HepG2 (cell line): ENCODE data around the gene RPL31. TPM values are rescaled to one million over a fixed set of nuclear protein-coding genes. Genes with fewer than 3 reads are reported as not detected.

Experiments
- ATAC-seq: fragments of 200-7000 bp; cut with Tn5 transposase; 3 replicates; pipeline ENCODE4 v1.9.1; 2020; ENCODE audit warnings: mild to moderate bottlenecking, moderate library complexity
- BruUV-seq: library from RNA; stranded (reverse); fragments of 400-500 nt; replicated peaks from 2 replicates; lab custom pipeline; 2021; lab: Mats Ljungman, UMichigan
- CTCF ChIA-PET: fragments of 300-600 bp; formaldehyde crosslinking; extraction: SDS; loops from one replicate; lab custom pipeline; 2021; ENCODE audit warnings: low total read pairs, inconsistent platforms, low intra/inter-chr PET ratio; lab: Yijun Ruan, JAX
- POLR2A ChIA-PET: fragments of 350-600 bp; sonication (Branson Sonifier 250); formaldehyde crosslinking; loops from one replicate; lab custom pipeline; 2020; ENCODE audit warnings: antibody characterized with exemption, inconsistent platforms; lab: Yijun Ruan, JAX
- DNase-seq: peaks from one replicate; pipeline ENCODE4 v3.0.0-alpha.2; 2015; ENCODE audit warnings: low spot score
- FAIRE-seq: peaks from 3 replicates; lab custom pipeline; 2011; peaks lifted over from hg19 to GRCh38; lab: Jason Lieb, UNC
- H2AFZ ChIP-seq: one replicate; pipeline ENCODE4 v1.6.1; 2011; ENCODE audit warnings: low read length, inconsistent platforms
- H3K27ac ChIP-seq: fragments of 300-600 bp; 3 replicates; pipeline ENCODE4 v1.8.0; 2011; ENCODE audit warnings: mixed run types, mild to moderate bottlenecking, mixed read lengths, low read length, inconsistent platforms; ENCODE audit not compliant: insufficient read depth; ENCODE audit errors: extremely low read length
- H3K27me3 ChIP-seq, 2 experiments: fragments of 200-600 bp in 1 of 2; 2 replicates in 1 of 2; 3 replicates in 1 of 2; pipeline versions ENCODE4 v1.6.0 to v1.8.0; 2011; ENCODE audit warnings: low read length in 2 of 2, mild to moderate bottlenecking in 2 of 2, moderate library complexity in 2 of 2, inconsistent platforms in 1 of 2; ENCODE audit not compliant: insufficient read depth in 2 of 2, control insufficient read depth in 1 of 2
- H3K36me3 ChIP-seq, 2 experiments: fragments of 200-600 bp in 1 of 2; replicated peaks in 1 of 2; 2 replicates in 1 of 2; 3 replicates in 1 of 2; pipeline versions ENCODE4 v1.5.1 to v1.8.0; 2011; ENCODE audit warnings: low read length in 2 of 2, inconsistent platforms in 1 of 2; ENCODE audit not compliant: insufficient read depth in 2 of 2, control insufficient read depth in 1 of 2
- H3K4me1 ChIP-seq: 2 replicates; pipeline ENCODE4 v1.5.1; 2012; ENCODE audit warnings: low read length, inconsistent platforms; ENCODE audit not compliant: insufficient read depth
- H3K4me2 ChIP-seq: 2 replicates; pipeline ENCODE4 v1.6.0; 2011; ENCODE audit warnings: low read depth, low read length, inconsistent platforms
- H3K4me3 ChIP-seq, 3 experiments: fragments of 200-600 bp in 1 of 3; sonication (generic), shearing (Covaris generic) in 1 of 3; replicated peaks in 1 of 3; 2 replicates each; pipeline ENCODE4 v1.5.1; 2011 to 2016; ENCODE audit warnings: low read length in 3 of 3, inconsistent platforms in 2 of 3, low read depth in 2 of 3, mild to moderate bottlenecking in 2 of 3, control low read depth in 1 of 3, mixed read lengths in 1 of 3; ENCODE audit not compliant: insufficient read depth in 1 of 3
- H3K79me2 ChIP-seq: one replicate; pipeline ENCODE4 v1.6.1; 2011; ENCODE audit warnings: low read length, inconsistent platforms; ENCODE audit not compliant: insufficient read depth
- H3K9ac ChIP-seq: 2 replicates; pipeline ENCODE4 v1.6.0; 2011; ENCODE audit warnings: mild to moderate bottlenecking, low read depth, low read length, inconsistent platforms; ENCODE audit not compliant: insufficient read depth
- H3K9me3 ChIP-seq: 2 replicates; pipeline ENCODE4 v1.5.1; 2012; ENCODE audit warnings: mild to moderate bottlenecking, low read length
- H4K20me1 ChIP-seq: 2 replicates; pipeline ENCODE4 v1.6.0; 2011; ENCODE audit warnings: inconsistent platforms, mild to moderate bottlenecking, low read length, moderate library complexity; ENCODE audit not compliant: insufficient read depth
- NR2F6 ChIP-seq, 2 experiments: IDR thresholded peaks; 2 replicates each; pipeline ENCODE4 v1.6.1; 2016; ENCODE audit warnings: antibody characterized with exemption in 1 of 2, mild to moderate bottlenecking in 1 of 2
- ZFP90 ChIP-seq: sonication (generic); formaldehyde crosslinking; IDR thresholded peaks from 2 replicates; pipeline ENCODE4 v1.8.0; 2022; ENCODE audit warnings: missing genetic modification reagents, mild to moderate bottlenecking, inconsistent platforms, borderline replicate concordance
- WGBS: methylation state at CpG from one replicate; pipeline ENCODE4 v1.1.6; 2017; ENCODE audit warnings: low lambda C conversion rate; 5-methylcytosine and 5-hydroxymethylcytosine counted together
- in situ Hi-C: cut with HindIII; loops from 2 replicates; pipeline ENCODE4 v1.10.0; 2017; ENCODE audit warnings: low pct_unique_long_range_greater_than_20kb; ENCODE audit not compliant: extremely low pct_ligation_motif_present
- intact Hi-C: fragments of 100-400 bp; cut with micrococcal nuclease; formaldehyde crosslinking; loops from one replicate; pipeline ENCODE4 v1.10.0; 2022; ENCODE audit not compliant: unreplicated experiment
- polyA plus RNA-seq, 8 experiments: library from polyadenylated mRNA; depleted of rRNA in 3 of 8; stranded (reverse) in 7 of 8; unstranded in 1 of 8; fragments of >200 nt; fragmentation: Illumina TruSeq in 4 of 8; extraction: Trizol in 4 of 8; gene quantifications; 2 replicates each; pipeline versions ENCODE4 v1.2.1 to v1.2.3, GENCODE V29; 2011 to 2016; ENCODE audit warnings: low read depth in 4 of 8, missing spikeins in 1 of 8, mixed read lengths in 1 of 8; ENCODE audit not compliant: insufficient read depth in 1 of 8
- total RNA-seq, 5 experiments: library from RNA; depleted of rRNA; stranded (reverse); fragments of >200 nt; fragmentation: Illumina TruSeq; extraction: Trizol; gene quantifications; 2 replicates each; pipeline ENCODE4 v1.2.3, GENCODE V29; 2016; ENCODE audit warnings: low read depth in 1 of 5
- TF ChIP-seq, protein P1 (sequence below): sonication (generic); formaldehyde crosslinking; IDR thresholded peaks from 2 replicates; pipeline ENCODE4 v1.9.0; 2021; ENCODE audit warnings: mild to moderate bottlenecking, missing genetic modification reagents
- TF ChIP-seq, protein P2 (sequence below): sonication (generic); formaldehyde crosslinking; IDR thresholded peaks from 2 replicates; pipeline ENCODE4 v1.5.0; 2020; ENCODE audit warnings: missing genetic modification reagents, mild to moderate bottlenecking, borderline replicate concordance
- TF ChIP-seq, protein P3 (sequence below): sonication (generic); formaldehyde crosslinking; IDR thresholded peaks from 2 replicates; pipeline ENCODE4 v1.5.0; 2020; ENCODE audit warnings: mild to moderate bottlenecking, missing genetic modification reagents, moderate library complexity
- TF ChIP-seq, protein P4 (sequence below): sonication (generic); formaldehyde crosslinking; IDR thresholded peaks from 2 replicates; pipeline ENCODE4 v1.4.0; 2020; ENCODE audit warnings: mild to moderate bottlenecking, missing genetic modification reagents, borderline replicate concordance

Gene RPL31
- total and polyA plus RNA-seq, 2 of the 13 experiments (the other 11 are each of a cell fraction or from before 2014, with no cell fraction given): 3,331 to 3,582 TPM

DNA sequence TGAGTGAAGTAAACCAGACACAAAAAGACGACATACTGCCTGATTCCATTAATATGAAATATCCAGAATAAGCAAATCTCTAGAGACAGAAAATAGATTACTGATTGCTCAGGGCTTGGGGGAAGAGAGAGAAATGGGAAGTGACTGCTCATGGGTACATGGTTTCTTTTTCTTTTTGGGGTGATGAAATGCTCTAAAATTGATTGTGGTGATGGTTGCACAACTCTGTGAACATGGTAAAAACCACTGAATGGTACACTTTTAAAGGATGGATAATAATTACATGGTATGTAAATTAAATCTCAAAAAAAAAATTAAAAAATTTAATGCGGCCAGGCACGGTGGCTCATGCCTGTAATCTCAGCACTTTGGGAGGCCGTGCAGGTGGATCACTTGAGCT lies 39.3 kb downstream of the RPL31 start:
- Histone ChIP-seq H2AFZ (no peak overlapping the region), H3K27me3 (no peaks in the 10 kb centered on the region), H3K4me1 (peaks cover 16% of the 10 kb centered on the region), H3K4me3 (no peak overlapping the region), H3K9ac (no peak overlapping the region), H3K79me2 (peaks cover 3% of the 10 kb centered on the region), H4K20me1 (no peaks in the 10 kb centered on the region), H3K9me3 (no peaks in the 10 kb centered on the region), H3K36me3 (peaks cover 25 to 72% of the 10 kb centered on the region in 2 experiments), H3K27ac (no peak overlapping the region), H3K4me2 (no peak overlapping the region)
- FAIRE-seq: no peak
- POLR2A ChIA-PET: no interaction called here
- BruUV-seq: no TSS peak
- no peak for ATAC-seq
- WGBS: over 99% methylated on average over 4 of the region's 4 CpGs
- no peak for DNase-seq
- CTCF ChIA-PET: no interaction called here
- intact Hi-C loops (no loop called here), in situ Hi-C loops (no loop called here)
- TF ChIP-seq ZFP90 (CRISPR knock-in tag) (no peak), NR2F6 (IDR thresholded peaks at IDR 0.05) (no peak), NR2F6 (CRISPR knock-in tag; IDR thresholded peaks at IDR 0.05) (no peak)
- TF ChIP-seq, protein P1, sequence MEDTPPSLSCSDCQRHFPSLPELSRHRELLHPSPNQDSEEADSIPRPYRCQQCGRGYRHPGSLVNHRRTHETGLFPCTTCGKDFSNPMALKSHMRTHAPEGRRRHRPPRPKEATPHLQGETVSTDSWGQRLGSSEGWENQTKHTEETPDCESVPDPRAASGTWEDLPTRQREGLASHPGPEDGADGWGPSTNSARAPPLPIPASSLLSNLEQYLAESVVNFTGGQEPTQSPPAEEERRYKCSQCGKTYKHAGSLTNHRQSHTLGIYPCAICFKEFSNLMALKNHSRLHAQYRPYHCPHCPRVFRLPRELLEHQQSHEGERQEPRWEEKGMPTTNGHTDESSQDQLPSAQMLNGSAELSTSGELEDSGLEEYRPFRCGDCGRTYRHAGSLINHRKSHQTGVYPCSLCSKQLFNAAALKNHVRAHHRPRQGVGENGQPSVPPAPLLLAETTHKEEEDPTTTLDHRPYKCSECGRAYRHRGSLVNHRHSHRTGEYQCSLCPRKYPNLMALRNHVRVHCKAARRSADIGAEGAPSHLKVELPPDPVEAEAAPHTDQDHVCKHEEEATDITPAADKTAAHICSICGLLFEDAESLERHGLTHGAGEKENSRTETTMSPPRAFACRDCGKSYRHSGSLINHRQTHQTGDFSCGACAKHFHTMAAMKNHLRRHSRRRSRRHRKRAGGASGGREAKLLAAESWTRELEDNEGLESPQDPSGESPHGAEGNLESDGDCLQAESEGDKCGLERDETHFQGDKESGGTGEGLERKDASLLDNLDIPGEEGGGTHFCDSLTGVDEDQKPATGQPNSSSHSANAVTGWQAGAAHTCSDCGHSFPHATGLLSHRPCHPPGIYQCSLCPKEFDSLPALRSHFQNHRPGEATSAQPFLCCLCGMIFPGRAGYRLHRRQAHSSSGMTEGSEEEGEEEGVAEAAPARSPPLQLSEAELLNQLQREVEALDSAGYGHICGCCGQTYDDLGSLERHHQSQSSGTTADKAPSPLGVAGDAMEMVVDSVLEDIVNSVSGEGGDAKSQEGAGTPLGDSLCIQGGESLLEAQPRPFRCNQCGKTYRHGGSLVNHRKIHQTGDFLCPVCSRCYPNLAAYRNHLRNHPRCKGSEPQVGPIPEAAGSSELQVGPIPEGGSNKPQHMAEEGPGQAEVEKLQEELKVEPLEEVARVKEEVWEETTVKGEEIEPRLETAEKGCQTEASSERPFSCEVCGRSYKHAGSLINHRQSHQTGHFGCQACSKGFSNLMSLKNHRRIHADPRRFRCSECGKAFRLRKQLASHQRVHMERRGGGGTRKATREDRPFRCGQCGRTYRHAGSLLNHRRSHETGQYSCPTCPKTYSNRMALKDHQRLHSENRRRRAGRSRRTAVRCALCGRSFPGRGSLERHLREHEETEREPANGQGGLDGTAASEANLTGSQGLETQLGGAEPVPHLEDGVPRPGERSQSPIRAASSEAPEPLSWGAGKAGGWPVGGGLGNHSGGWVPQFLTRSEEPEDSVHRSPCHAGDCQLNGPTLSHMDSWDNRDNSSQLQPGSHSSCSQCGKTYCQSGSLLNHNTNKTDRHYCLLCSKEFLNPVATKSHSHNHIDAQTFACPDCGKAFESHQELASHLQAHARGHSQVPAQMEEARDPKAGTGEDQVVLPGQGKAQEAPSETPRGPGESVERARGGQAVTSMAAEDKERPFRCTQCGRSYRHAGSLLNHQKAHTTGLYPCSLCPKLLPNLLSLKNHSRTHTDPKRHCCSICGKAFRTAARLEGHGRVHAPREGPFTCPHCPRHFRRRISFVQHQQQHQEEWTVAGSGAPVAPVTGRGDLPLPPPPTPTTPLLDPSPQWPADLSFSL (CRISPR knock-in tag): no peak
- TF ChIP-seq, protein P2, sequence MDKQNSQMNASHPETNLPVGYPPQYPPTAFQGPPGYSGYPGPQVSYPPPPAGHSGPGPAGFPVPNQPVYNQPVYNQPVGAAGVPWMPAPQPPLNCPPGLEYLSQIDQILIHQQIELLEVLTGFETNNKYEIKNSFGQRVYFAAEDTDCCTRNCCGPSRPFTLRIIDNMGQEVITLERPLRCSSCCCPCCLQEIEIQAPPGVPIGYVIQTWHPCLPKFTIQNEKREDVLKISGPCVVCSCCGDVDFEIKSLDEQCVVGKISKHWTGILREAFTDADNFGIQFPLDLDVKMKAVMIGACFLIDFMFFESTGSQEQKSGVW (CRISPR knock-in tag): no peak
- TF ChIP-seq, protein P3, sequence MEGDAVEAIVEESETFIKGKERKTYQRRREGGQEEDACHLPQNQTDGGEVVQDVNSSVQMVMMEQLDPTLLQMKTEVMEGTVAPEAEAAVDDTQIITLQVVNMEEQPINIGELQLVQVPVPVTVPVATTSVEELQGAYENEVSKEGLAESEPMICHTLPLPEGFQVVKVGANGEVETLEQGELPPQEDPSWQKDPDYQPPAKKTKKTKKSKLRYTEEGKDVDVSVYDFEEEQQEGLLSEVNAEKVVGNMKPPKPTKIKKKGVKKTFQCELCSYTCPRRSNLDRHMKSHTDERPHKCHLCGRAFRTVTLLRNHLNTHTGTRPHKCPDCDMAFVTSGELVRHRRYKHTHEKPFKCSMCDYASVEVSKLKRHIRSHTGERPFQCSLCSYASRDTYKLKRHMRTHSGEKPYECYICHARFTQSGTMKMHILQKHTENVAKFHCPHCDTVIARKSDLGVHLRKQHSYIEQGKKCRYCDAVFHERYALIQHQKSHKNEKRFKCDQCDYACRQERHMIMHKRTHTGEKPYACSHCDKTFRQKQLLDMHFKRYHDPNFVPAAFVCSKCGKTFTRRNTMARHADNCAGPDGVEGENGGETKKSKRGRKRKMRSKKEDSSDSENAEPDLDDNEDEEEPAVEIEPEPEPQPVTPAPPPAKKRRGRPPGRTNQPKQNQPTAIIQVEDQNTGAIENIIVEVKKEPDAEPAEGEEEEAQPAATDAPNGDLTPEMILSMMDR (CRISPR knock-in tag): no peak
- TF ChIP-seq, protein P4, sequence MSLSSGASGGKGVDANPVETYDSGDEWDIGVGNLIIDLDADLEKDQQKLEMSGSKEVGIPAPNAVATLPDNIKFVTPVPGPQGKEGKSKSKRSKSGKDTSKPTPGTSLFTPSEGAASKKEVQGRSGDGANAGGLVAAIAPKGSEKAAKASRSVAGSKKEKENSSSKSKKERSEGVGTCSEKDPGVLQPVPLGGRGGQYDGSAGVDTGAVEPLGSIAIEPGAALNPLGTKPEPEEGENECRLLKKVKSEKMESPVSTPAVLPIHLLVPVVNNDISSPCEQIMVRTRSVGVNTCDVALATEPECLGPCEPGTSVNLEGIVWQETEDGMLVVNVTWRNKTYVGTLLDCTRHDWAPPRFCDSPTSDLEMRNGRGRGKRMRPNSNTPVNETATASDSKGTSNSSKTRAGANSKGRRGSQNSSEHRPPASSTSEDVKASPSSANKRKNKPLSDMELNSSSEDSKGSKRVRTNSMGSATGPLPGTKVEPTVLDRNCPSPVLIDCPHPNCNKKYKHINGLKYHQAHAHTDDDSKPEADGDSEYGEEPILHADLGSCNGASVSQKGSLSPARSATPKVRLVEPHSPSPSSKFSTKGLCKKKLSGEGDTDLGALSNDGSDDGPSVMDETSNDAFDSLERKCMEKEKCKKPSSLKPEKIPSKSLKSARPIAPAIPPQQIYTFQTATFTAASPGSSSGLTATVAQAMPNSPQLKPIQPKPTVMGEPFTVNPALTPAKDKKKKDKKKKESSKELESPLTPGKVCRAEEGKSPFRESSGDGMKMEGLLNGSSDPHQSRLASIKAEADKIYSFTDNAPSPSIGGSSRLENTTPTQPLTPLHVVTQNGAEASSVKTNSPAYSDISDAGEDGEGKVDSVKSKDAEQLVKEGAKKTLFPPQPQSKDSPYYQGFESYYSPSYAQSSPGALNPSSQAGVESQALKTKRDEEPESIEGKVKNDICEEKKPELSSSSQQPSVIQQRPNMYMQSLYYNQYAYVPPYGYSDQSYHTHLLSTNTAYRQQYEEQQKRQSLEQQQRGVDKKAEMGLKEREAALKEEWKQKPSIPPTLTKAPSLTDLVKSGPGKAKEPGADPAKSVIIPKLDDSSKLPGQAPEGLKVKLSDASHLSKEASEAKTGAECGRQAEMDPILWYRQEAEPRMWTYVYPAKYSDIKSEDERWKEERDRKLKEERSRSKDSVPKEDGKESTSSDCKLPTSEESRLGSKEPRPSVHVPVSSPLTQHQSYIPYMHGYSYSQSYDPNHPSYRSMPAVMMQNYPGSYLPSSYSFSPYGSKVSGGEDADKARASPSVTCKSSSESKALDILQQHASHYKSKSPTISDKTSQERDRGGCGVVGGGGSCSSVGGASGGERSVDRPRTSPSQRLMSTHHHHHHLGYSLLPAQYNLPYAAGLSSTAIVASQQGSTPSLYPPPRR (CRISPR knock-in tag): no peak
